ENCODE results near the gene ODAPH. TPM values are rescaled to one million over a fixed set of nuclear protein-coding genes. Genes with fewer than 3 reads are reported as not detected.
A peak's percentile ranks its signal among the peaks of the same experiment; 100 is the strongest.
"Not testable (repeated sequence)": the region's sequence is repeated elsewhere in the genome, so short reads cannot be mapped to it uniquely, and the experiment has no call there.

The ODAPH gene
- total RNA-seq, 6 experiments from 2014 or later = not detected

DNA sequence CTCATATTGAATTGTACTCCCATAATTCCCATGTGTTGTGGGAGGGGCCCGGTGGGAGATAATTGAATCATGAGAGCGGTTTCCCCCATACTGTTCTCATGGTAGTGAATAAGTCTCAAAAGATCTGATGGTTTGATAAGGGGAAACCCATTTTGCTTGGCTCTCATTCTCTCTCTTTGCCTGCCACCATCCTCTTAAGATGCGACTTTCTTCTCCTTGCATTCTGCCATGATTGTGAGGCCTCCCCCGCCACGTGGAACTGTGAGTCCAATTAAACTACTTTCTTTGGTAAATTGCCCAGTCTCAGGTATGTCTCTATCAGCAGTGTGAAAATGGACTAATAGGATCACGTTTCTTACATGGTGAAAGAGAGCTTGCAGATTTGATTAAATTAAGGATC lies 18.6 kb upstream of the ODAPH start:
- H3K27me3 ChIP-seq; ATAC-seq; DNase-seq; intact Hi-C loops (cut with DNase I); H3K4me1 ChIP-seq; H3K27ac ChIP-seq; H3K9me3 ChIP-seq; H3K4me3 ChIP-seq; H3K36me3 ChIP-seq: not testable (repeated sequence)
- 93% methylated on average over 6 of the region's 6 CpGs for WGBS (ENCODE audit: insufficient coverage, low coverage, low lambda C conversion rate, missing lambda C conversion rate)

DNA sequence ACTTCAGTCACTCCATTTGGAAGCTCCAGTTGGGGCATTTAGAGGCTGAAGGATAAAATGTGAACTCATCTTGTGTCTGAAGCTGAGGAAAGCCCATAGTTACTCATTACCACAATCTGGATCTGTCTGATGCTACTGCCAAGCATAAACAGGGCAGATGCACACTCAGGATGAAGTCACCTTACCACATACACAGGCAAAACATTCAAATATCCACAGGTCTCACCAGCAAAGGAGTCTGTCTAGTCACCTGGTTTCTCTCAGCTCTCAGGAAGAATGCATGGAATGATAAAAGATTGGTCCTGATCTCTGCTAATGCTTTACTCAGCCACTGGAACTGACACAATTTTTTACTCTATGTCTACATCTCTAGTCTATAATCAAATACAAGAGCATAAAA lies 13.0 kb upstream of the ODAPH start:
- Histone ChIP-seq H3K27me3 (no peaks in the 10 kb centered on the region), H3K4me3 (no peak overlapping the region), H3K27ac (no peak overlapping the region), H3K9me3 (no peaks in the 10 kb centered on the region), H3K36me3 (peaks cover 0 to 5% (median 0%) of the 10 kb centered on the region in 4 donors), H3K4me1 (no peaks in the 10 kb centered on the region)
- intact Hi-C loops (cut with DNase I) = no loop called here
- DNase-seq (no peak), ATAC-seq (peak in 1 of 4 donors; percentile 31)
- no peak for TF ChIP-seq POLR2A (IDR thresholded peaks at IDR 0.05)
- TF ChIP-seq, protein P1, sequence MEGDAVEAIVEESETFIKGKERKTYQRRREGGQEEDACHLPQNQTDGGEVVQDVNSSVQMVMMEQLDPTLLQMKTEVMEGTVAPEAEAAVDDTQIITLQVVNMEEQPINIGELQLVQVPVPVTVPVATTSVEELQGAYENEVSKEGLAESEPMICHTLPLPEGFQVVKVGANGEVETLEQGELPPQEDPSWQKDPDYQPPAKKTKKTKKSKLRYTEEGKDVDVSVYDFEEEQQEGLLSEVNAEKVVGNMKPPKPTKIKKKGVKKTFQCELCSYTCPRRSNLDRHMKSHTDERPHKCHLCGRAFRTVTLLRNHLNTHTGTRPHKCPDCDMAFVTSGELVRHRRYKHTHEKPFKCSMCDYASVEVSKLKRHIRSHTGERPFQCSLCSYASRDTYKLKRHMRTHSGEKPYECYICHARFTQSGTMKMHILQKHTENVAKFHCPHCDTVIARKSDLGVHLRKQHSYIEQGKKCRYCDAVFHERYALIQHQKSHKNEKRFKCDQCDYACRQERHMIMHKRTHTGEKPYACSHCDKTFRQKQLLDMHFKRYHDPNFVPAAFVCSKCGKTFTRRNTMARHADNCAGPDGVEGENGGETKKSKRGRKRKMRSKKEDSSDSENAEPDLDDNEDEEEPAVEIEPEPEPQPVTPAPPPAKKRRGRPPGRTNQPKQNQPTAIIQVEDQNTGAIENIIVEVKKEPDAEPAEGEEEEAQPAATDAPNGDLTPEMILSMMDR (IDR thresholded peaks at IDR 0.05) = no peak

DNA sequence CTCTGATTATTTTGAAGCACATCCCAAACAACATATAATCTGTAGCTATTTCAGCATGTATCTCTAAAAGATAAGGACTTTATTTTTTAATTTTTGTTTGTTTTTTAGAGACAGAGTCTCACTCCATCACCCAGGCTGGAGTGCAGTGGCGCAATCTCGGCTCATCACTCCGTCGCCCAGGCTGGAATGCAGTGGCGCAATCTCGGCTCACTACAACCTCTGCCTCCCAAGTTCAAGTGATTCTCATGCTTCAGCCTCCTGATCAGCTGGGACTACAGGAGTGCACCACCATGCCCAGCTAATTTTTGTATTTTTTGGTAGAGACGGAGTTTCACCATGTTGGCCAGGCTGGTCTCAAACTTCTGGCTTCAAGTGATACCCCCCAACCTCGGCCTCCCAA lies 11.6 kb upstream of the ODAPH start:
- DNase-seq (peak in 1 of 3 donors; percentile 37), ATAC-seq (peak in 3 of 4 donors; percentile 47 to 73 (median 72))
- H3K36me3 ChIP-seq; H3K4me3 ChIP-seq; H3K9me3 ChIP-seq; H3K27me3 ChIP-seq; intact Hi-C loops (cut with DNase I); H3K4me1 ChIP-seq; H3K27ac ChIP-seq: not testable (repeated sequence)
- WGBS (ENCODE audit: insufficient coverage, low coverage, low lambda C conversion rate, missing lambda C conversion rate) = 39% methylated on average over 8 of the region's 8 CpGs

DNA sequence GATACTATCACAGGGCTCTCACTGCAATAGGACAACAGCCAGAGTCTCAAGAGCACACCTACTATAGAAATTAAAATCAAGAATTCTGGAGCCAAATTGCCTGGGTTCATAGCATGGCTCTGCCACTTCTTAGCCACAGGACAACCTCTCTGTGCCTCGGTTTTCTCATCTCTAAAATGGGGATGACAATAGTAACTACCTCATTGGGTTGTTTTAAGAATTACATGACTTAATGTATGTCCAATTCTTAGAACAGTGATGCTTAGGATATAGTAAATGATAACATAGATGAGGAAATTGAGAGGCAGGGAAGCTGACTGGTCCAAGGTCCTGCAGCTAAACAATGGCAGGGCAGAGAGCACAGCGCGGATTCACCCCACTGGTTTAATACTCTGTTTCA lies 11.0 kb upstream of the ODAPH start:
- H3K27ac ChIP-seq = no peak overlapping the region
- no peak overlapping the region for H3K4me3 ChIP-seq
- DNase-seq (no peak), ATAC-seq (no peak)
- peaks cover 0 to 5% (median 0%) of the 10 kb centered on the region in 4 donors for H3K36me3 ChIP-seq
- 91% methylated on average over 3 of the region's 3 CpGs for whole genome bisulfite sequencing (ENCODE audit: insufficient coverage, low coverage, low lambda C conversion rate, missing lambda C conversion rate)
- no peaks in the 10 kb centered on the region for H3K9me3 ChIP-seq
- H3K27me3 ChIP-seq = no peaks in the 10 kb centered on the region
- TF ChIP-seq, protein P1 (IDR thresholded peaks at IDR 0.05) = no peak
- no peak for TF ChIP-seq POLR2A (IDR thresholded peaks at IDR 0.05)
- H3K4me1 ChIP-seq = no peaks in the 10 kb centered on the region
- intact Hi-C loops (cut with DNase I) = no loop called here

DNA sequence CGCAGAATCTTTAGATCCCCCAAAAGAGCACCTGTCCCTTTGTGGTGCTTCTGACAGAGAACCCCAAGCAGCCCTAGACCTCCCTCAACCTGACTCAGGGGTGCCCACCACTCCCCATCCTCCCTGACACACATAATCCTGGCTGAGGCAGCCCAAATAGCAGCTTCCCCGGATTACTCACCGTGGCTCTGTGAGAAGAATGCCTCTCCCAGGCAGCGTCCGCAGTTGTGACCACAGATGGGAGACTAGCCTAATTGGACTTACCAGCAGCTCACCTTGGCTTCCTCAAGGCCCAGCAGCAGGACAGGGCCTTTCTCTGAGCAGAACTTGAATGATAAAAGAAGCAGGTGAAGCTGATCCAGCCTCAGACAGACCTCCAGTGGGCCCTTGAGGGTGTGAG lies 10.3 kb upstream of the ODAPH start:
- Histone ChIP-seq H3K9me3 (no peaks in the 10 kb centered on the region), H3K4me1 (no peaks in the 10 kb centered on the region), H3K36me3 (peaks cover 0 to 3% (median 0%) of the 10 kb centered on the region in 4 donors), H3K27me3 (no peaks in the 10 kb centered on the region), H3K4me3 (no peak overlapping the region), H3K27ac (no peak overlapping the region)
- intact Hi-C loops (cut with DNase I) = no loop called here
- DNase-seq (no peak), ATAC-seq (no peak)
- no CpG with 5 or more reads among the region's 5 CpGs for WGBS (ENCODE audit: insufficient coverage, low coverage, low lambda C conversion rate, missing lambda C conversion rate)
- no peak for TF ChIP-seq POLR2A (IDR thresholded peaks at IDR 0.05)
- TF ChIP-seq, protein P1 (IDR thresholded peaks at IDR 0.05) = no peak

Measured in right lobe of liver (tissue), 6 donors.